Measurements from ENCODE around the gene STIP1.
A peak's percentile ranks its signal among the peaks of the same experiment; 100 is the strongest.

STIP1 gene

DNA sequence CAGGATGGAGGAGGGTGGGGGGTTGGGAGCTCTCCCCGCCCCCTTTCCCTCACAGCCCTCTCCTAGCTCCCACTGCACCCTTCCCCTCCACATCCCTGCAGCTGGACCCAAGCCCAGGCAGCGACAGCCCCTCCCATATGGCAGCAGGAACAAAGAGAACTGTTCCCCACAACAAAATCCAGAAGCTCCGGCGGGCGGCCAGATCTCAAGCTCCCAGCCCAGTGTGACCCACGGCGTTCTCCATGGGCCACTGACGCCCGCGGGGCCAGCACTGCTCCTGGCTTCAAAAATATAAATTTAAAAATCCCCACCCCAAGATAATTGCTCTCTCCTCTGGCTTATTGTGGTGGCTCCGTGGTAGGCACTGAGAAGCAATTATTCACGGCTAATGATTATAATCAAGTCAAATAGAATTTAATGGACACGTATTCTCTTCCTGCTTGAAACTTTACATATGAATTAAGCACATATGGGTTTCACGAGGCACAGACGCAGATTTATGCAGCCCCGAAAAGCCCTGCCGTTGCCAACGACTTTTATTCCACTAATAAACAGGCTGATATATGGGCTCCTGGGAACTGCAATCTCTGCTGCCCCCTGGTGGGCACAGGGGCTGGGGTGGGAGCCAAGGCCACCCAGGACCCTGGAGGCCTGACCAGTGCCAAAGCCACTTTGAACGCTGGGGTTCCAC lies 37.6 kb upstream of the STIP1 start:
- Histone ChIP-seq H3K36me3 (ENCODE audit: insufficient read depth) (no peaks in the 10 kb centered on the region), H3K4me3 (IDR thresholded peaks at IDR 0.05; ENCODE audit: insufficient read depth, low read depth, low read length) (no peak overlapping the region), H3K4me2 (no peak overlapping the region), H3K79me2 (ENCODE audit: insufficient read depth, low read depth) (no peaks in the 10 kb centered on the region), H3K9ac (no peak overlapping the region), H2AFZ (ENCODE audit: low read depth) (no peak overlapping the region), H3K27me3 (ENCODE audit: insufficient read depth, low read depth) (no peaks in the 10 kb centered on the region), H3K4me1 (ENCODE audit: low read depth, poor library complexity, severe bottlenecking) (peaks cover 6% of the 10 kb centered on the region), H3K27ac (no peak overlapping the region), H4K20me1 (ENCODE audit: insufficient read depth) (no peaks in the 10 kb centered on the region)
- TF ChIP-seq, protein P1, sequence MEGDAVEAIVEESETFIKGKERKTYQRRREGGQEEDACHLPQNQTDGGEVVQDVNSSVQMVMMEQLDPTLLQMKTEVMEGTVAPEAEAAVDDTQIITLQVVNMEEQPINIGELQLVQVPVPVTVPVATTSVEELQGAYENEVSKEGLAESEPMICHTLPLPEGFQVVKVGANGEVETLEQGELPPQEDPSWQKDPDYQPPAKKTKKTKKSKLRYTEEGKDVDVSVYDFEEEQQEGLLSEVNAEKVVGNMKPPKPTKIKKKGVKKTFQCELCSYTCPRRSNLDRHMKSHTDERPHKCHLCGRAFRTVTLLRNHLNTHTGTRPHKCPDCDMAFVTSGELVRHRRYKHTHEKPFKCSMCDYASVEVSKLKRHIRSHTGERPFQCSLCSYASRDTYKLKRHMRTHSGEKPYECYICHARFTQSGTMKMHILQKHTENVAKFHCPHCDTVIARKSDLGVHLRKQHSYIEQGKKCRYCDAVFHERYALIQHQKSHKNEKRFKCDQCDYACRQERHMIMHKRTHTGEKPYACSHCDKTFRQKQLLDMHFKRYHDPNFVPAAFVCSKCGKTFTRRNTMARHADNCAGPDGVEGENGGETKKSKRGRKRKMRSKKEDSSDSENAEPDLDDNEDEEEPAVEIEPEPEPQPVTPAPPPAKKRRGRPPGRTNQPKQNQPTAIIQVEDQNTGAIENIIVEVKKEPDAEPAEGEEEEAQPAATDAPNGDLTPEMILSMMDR (conservative IDR thresholded peaks at IDR 0.05; ENCODE audit: low read depth, low read length) = peak; percentile 90

DNA sequence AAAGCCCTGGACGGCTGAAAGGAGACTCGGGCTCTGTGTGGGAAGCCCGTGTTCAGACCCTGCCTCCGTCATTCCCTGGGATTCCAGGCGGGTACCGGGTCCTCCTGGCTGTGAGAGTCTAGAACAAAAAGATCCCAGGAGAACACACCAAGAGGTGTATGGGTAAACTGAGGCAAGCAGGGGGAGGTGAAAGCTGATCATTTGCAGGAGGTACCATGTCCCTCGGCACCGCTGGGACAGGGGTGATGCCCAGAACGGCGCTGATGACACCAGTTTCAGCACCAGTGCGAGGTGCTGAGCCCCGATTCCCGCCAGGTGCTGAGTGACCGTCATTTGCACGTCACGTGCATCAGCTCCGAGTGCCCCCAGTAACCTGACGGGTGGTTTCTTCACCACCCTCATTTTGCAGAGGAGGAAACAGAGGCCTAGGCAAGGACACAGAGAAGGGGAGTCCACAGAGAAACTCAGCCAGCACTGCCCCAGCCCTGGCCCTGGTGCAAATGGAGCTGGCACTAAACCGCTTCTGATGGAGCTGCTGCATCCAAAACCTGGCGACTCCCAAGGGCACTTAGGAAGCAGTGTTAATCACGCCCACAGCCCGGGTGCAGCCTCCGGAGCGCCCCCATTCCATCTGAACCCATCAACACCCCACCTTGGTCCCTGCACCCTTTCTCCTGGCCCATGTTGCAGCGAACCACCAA lies 36.9 kb upstream of the STIP1 start:
- Histone ChIP-seq H3K36me3 (ENCODE audit: insufficient read depth) (no peaks in the 10 kb centered on the region), H2AFZ (ENCODE audit: low read depth) (no peak overlapping the region), H3K27me3 (ENCODE audit: insufficient read depth, low read depth) (no peaks in the 10 kb centered on the region), H3K4me3 (IDR thresholded peaks at IDR 0.05; ENCODE audit: insufficient read depth, low read depth, low read length) (no peak overlapping the region), H3K27ac (no peak overlapping the region), H3K79me2 (ENCODE audit: insufficient read depth, low read depth) (no peaks in the 10 kb centered on the region), H4K20me1 (ENCODE audit: insufficient read depth) (no peaks in the 10 kb centered on the region), H3K9ac (no peak overlapping the region), H3K4me2 (no peak overlapping the region), H3K4me1 (ENCODE audit: low read depth, poor library complexity, severe bottlenecking) (peaks cover 7% of the 10 kb centered on the region)
- TF ChIP-seq, protein P1 (conservative IDR thresholded peaks at IDR 0.05; ENCODE audit: low read depth, low read length) = peak; percentile 61; the same call in 1 of the 2 replicates

DNA sequence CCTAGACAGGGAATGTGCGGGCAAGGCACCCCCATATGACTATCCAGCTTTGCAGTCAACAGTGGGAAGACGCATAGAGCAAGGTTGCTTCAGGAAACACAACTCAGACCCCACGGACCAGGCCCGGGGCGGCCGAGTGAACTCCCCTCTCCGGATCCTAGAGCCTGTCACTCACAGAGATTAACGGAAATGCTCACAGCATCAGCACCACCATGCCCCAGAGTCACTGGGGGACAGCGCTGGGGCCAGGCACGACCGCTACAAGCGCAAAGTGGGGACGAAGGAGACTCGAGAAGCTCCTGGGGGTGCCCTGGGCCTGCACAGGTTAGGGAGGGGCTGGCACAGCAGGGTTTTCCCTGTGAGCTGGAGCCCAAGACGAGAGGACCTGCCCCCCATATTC lies 35.9 kb upstream of the STIP1 start:
- Histone ChIP-seq H4K20me1 (ENCODE audit: insufficient read depth) (no peaks in the 10 kb centered on the region), H3K4me3 (IDR thresholded peaks at IDR 0.05; ENCODE audit: insufficient read depth, low read depth, low read length) (no peak overlapping the region), H3K27ac (no peak overlapping the region), H3K9ac (no peak overlapping the region), H2AFZ (ENCODE audit: low read depth) (no peak overlapping the region), H3K79me2 (ENCODE audit: insufficient read depth, low read depth) (no peaks in the 10 kb centered on the region), H3K27me3 (ENCODE audit: insufficient read depth, low read depth) (no peaks in the 10 kb centered on the region), H3K4me2 (no peak overlapping the region), H3K4me1 (ENCODE audit: low read depth, poor library complexity, severe bottlenecking) (peaks cover 7% of the 10 kb centered on the region), H3K36me3 (ENCODE audit: insufficient read depth) (no peaks in the 10 kb centered on the region)
- TF ChIP-seq, protein P1 (conservative IDR thresholded peaks at IDR 0.05; ENCODE audit: low read depth, low read length) = no peak

DNA sequence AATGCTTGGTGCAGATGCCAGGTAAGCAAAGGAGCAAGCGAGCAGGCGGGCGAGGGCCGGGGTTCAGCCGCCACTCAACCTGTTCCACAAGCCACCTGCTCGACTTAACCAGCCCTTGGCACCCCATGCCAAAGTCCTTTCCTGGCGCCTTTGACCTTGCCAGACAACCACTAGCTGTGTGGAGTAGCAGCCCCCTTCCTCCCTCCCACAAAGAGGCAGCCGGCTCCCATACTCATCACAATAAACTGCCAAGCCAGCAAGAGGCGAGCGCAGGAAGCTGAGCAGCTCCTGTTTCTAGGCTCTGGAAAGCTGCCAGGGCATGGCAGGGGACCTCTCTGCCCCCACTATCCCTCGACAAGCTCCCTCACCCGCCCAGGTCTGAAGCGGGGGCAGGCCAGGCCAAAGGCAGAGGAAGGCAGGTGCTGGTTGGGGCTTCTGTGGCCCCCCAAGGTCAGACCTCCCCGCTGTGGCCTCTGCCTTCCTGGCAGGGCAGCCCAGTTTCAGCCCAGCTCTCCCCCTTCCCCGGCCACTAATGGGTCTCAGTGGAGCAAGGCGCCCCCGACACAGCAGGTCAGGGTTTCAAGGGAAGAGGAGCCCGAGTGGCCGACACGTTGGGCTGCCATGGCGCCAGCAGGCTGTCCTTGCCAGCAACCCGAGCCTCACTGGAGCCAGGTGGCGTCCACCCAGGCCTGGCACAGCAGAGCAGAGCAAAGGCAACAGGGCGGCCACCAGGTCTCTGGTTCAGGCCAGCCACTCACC lies 35.3 kb upstream of the STIP1 start:
- Histone ChIP-seq H3K27me3 (ENCODE audit: insufficient read depth, low read depth) (no peaks in the 10 kb centered on the region), H3K4me1 (ENCODE audit: low read depth, poor library complexity, severe bottlenecking) (peaks cover 7% of the 10 kb centered on the region), H3K27ac (no peak overlapping the region), H2AFZ (ENCODE audit: low read depth) (no peak overlapping the region), H3K36me3 (ENCODE audit: insufficient read depth) (no peaks in the 10 kb centered on the region), H3K9ac (no peak overlapping the region), H3K4me3 (IDR thresholded peaks at IDR 0.05; ENCODE audit: insufficient read depth, low read depth, low read length) (no peak overlapping the region), H3K79me2 (ENCODE audit: insufficient read depth, low read depth) (no peaks in the 10 kb centered on the region), H4K20me1 (ENCODE audit: insufficient read depth) (no peaks in the 10 kb centered on the region), H3K4me2 (no peak overlapping the region)
- TF ChIP-seq, protein P1 (conservative IDR thresholded peaks at IDR 0.05; ENCODE audit: low read depth, low read length) = no peak
